ENCODE results near the gene UPK2. TPM values are rescaled to one million over a fixed set of nuclear protein-coding genes. Genes with fewer than 3 reads are reported as not detected.

UPK2 gene
- total and polyA plus RNA-seq, 8 donors = 2.2 to 4.3 (median 3.5) TPM; not detected in 2

GRCh38 chr11:118928101-118928869 is 27.8 kb upstream of the UPK2 start:
- ATAC-seq = peak; percentile 73
- H3K36me3 ChIP-seq = no peaks in the 10 kb centered on the region
- H3K9me3 ChIP-seq = no peaks in the 10 kb centered on the region
- H3K27me3 ChIP-seq = no peaks in the 10 kb centered on the region
- peaks cover 12 to 54% of the 10 kb centered on the region in 2 donors for H3K4me1 ChIP-seq
- intact Hi-C loops (cut with DNase I) = no loop called here
- peak overlapping the region; percentile 74 to 82 for H3K4me3 ChIP-seq
- H3K27ac ChIP-seq = peak overlapping the region; percentile 84 to 99
- peak; percentile 91 to 94 for TF ChIP-seq CTCF (IDR thresholded peaks at IDR 0.05)
- DNase-seq = peak; percentile 90 to 95 (median 93)

GRCh38 chr11:118928870-118929500 is 27.1 kb upstream of the UPK2 start:
- DNase-seq (peak in 3 of 4 donors; percentile 62 to 88 (median 85)), ATAC-seq (peak; percentile 46)
- Histone ChIP-seq H3K4me3 (peak overlapping the region; percentile 74 to 82), H3K36me3 (no peaks in the 10 kb centered on the region), H3K27ac (peak overlapping the region; percentile 84 to 99), H3K4me1 (peaks cover 12 to 47% of the 10 kb centered on the region in 2 donors), H3K9me3 (no peaks in the 10 kb centered on the region), H3K27me3 (no peaks in the 10 kb centered on the region)
- TF ChIP-seq CTCF (IDR thresholded peaks at IDR 0.05) = no peak
- intact Hi-C loops (cut with DNase I) = no loop called here

- H3K4me3 ChIP-seq = peak overlapping the region; percentile 74 to 82
- intact Hi-C loops (cut with DNase I) = no loop called here
- no peaks in the 10 kb centered on the region for H3K36me3 ChIP-seq
- TF ChIP-seq CTCF (IDR thresholded peaks at IDR 0.05) = no peak
- peak overlapping the region; percentile 84 to 99 for H3K27ac ChIP-seq
- peak; percentile 60 for ATAC-seq
- H3K9me3 ChIP-seq = no peaks in the 10 kb centered on the region
- H3K27me3 ChIP-seq = no peaks in the 10 kb centered on the region
- H3K4me1 ChIP-seq = peaks cover 12 to 41% of the 10 kb centered on the region in 2 donors
- DNase-seq = peak; percentile 90 to 96 (median 92)
These were observed 26.5 kb upstream of the UPK2 start for GRCh38 chr11:118929501-118930093.

GRCh38 chr11:118930094-118930712 is 25.9 kb upstream of the UPK2 start:
- H3K4me1 ChIP-seq = peaks cover 12 to 36% of the 10 kb centered on the region in 2 donors
- DNase-seq = peak; percentile 73 to 89 (median 87)
- H3K36me3 ChIP-seq = no peaks in the 10 kb centered on the region
- peak; percentile 90 to 94 for TF ChIP-seq CTCF (IDR thresholded peaks at IDR 0.05)
- peak overlapping the region; percentile 74 to 82 for H3K4me3 ChIP-seq
- H3K27me3 ChIP-seq = no peaks in the 10 kb centered on the region
- intact Hi-C loops (cut with DNase I) = no loop called here
- peak overlapping the region; percentile 84 to 99 for H3K27ac ChIP-seq
- H3K9me3 ChIP-seq = no peaks in the 10 kb centered on the region
- ATAC-seq = peak; percentile 62

Measured in left lung (tissue), 10 donors.